ENCODE measurements around the gene CDC42BPA. TPM values are rescaled to one million over a fixed set of nuclear protein-coding genes. Genes with fewer than 3 reads are reported as not detected.

CDC42BPA gene
- total and polyA plus RNA-seq, 2 of the 13 experiments (the other 11 are each of a cell fraction or from before 2014, with no cell fraction given): 6.5 to 16.0 TPM

DNA sequence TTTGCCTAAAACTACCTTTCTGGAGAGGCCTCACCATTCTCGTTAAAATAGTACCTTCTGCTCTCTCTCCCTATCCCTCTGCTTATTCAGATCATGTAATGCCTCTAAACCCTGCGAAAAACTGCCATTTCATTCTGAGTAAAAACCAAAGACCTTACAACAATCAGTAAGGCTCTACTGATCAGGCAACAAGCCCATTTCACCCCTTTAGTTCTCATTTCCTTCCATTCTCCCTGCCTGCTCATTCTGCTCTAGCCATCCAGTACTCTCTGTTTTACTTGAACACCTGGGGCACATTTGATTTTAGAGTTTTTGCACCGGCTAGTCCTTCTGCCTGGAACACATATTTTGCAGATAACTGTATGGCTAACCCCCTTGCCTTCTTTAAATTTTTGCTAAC, 190.4 kb downstream of the CDC42BPA start (continued):
- TF ChIP-seq HES4 (CRISPR knock-in tag; IDR thresholded peaks at IDR 0.05; ENCODE audit: borderline replicate concordance): no peak

DNA sequence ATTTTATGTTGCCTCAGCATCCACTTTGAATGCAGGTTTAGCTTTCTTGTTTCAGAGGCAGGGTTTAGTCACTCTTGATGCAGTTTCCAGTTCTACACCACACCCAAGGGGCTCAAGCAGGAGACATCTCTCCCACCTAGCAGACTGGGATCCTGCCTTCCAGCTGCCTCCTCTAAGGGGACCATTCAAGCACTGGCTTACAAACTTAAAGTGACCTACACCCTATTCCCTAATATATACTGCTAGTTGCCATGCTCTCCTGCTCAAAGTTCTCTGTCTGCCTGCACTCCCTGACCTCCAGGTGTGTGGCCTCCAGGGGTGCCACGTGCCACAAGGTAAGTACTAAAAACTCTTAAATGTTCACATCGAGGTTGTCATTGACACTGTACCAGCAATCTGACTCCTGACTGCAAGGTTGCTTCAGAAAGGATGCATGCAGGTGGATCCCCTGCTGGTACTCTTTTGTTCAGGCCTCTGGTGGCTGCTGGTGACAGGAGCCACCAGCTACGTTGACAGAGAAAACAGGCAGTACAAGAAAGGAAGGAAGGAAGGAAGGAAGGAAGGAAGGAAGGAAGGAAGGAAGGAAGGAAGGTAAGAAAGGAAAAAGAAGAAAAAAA, 192.3 kb downstream of the CDC42BPA start:
- no TSS peak for BruUV-seq (replicated peaks)
- intact Hi-C loops (cut with micrococcal nuclease; ENCODE audit: unreplicated experiment): no loop called here
- Histone ChIP-seq H4K20me1 (ENCODE audit: insufficient read depth, low read length) (no peaks in the 10 kb centered on the region), H3K79me2 (ENCODE audit: insufficient read depth, low read length) (no peaks in the 10 kb centered on the region), H3K27me3 (ENCODE audit: control insufficient read depth in 1 of 2, insufficient read depth in 2 of 2, low read length in 2 of 2) (no peaks in the 10 kb centered on the region), H3K4me2 (ENCODE audit: low read depth, low read length) (no peak overlapping the region), H3K27ac (ENCODE audit: extremely low read length, insufficient read depth, low read length) (no peak overlapping the region), H3K9ac (ENCODE audit: insufficient read depth, low read depth, low read length) (no peak overlapping the region), H3K4me3 (replicated peaks in 1 of 3; ENCODE audit: insufficient read depth in 1 of 3, low read depth in 2 of 3, low read length in 3 of 3) (no peak overlapping the region), H2AFZ (ENCODE audit: low read length) (no peak overlapping the region), H3K36me3 (replicated peaks in 1 of 2; ENCODE audit: control insufficient read depth in 1 of 2, insufficient read depth in 2 of 2, low read length in 2 of 2) (peaks cover 1 to 7% of the 10 kb centered on the region in 2 experiments; a peak in 3 of 5 replicates), H3K4me1 (ENCODE audit: insufficient read depth, low read length) (no peaks in the 10 kb centered on the region), H3K9me3 (ENCODE audit: low read length) (no peaks in the 10 kb centered on the region)
- no peak for FAIRE-seq
- CTCF ChIA-PET (ENCODE audit: low intra/inter-chr PET ratio, low total read pairs): no interaction called here
- TF ChIP-seq ZC3H4 (CRISPR knock-in tag; IDR thresholded peaks at IDR 0.05; ENCODE audit: borderline replicate concordance) (no peak), NCOR1 (IDR thresholded peaks at IDR 0.05; ENCODE audit: borderline replicate concordance, low read length) (no peak), RARG (CRISPR knock-in tag; IDR thresholded peaks at IDR 0.05; ENCODE audit: low read depth) (no peak), ZNF619 (CRISPR knock-in tag; IDR thresholded peaks at IDR 0.05) (no peak), POLR2AphosphoS2 (IDR thresholded peaks at IDR 0.05; ENCODE audit: low read depth, low read length) (no peak), ZNF589 (CRISPR knock-in tag; conservative IDR thresholded peaks at IDR 0.05) (no peak), MEIS2 (CRISPR knock-in tag; IDR thresholded peaks at IDR 0.05) (no peak), ZNF207 (IDR thresholded peaks at IDR 0.05; ENCODE audit: borderline replicate concordance) (no peak), REPIN1 (CRISPR knock-in tag; IDR thresholded peaks at IDR 0.05; ENCODE audit: borderline replicate concordance, low read depth) (no peak), ZNF232 (CRISPR knock-in tag; IDR thresholded peaks at IDR 0.05; ENCODE audit: borderline replicate concordance) (no peak), ZSCAN22 (CRISPR knock-in tag; IDR thresholded peaks at IDR 0.05) (no peak), ZNF326 (CRISPR knock-in tag; IDR thresholded peaks at IDR 0.05; ENCODE audit: borderline replicate concordance) (no peak)
- TF ChIP-seq, protein P1, sequence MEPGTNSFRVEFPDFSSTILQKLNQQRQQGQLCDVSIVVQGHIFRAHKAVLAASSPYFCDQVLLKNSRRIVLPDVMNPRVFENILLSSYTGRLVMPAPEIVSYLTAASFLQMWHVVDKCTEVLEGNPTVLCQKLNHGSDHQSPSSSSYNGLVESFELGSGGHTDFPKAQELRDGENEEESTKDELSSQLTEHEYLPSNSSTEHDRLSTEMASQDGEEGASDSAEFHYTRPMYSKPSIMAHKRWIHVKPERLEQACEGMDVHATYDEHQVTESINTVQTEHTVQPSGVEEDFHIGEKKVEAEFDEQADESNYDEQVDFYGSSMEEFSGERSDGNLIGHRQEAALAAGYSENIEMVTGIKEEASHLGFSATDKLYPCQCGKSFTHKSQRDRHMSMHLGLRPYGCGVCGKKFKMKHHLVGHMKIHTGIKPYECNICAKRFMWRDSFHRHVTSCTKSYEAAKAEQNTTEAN (CRISPR knock-in tag; conservative IDR thresholded peaks at IDR 0.05): no peak
- TF ChIP-seq, protein P2, sequence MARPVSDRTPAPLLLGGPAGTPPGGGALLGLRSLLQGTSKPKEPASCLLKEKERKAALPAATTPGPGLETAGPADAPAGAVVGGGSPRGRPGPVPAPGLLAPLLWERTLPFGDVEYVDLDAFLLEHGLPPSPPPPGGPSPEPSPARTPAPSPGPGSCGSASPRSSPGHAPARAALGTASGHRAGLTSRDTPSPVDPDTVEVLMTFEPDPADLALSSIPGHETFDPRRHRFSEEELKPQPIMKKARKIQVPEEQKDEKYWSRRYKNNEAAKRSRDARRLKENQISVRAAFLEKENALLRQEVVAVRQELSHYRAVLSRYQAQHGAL (CRISPR knock-in tag; IDR thresholded peaks at IDR 0.05; ENCODE audit: not compliant biosample characterization): no peak
- TF ChIP-seq, protein P3, sequence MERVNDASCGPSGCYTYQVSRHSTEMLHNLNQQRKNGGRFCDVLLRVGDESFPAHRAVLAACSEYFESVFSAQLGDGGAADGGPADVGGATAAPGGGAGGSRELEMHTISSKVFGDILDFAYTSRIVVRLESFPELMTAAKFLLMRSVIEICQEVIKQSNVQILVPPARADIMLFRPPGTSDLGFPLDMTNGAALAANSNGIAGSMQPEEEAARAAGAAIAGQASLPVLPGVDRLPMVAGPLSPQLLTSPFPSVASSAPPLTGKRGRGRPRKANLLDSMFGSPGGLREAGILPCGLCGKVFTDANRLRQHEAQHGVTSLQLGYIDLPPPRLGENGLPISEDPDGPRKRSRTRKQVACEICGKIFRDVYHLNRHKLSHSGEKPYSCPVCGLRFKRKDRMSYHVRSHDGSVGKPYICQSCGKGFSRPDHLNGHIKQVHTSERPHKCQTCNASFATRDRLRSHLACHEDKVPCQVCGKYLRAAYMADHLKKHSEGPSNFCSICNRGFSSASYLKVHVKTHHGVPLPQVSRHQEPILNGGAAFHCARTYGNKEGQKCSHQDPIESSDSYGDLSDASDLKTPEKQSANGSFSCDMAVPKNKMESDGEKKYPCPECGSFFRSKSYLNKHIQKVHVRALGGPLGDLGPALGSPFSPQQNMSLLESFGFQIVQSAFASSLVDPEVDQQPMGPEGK (CRISPR knock-in tag; IDR thresholded peaks at IDR 0.05): no peak
- TF ChIP-seq, protein P4, sequence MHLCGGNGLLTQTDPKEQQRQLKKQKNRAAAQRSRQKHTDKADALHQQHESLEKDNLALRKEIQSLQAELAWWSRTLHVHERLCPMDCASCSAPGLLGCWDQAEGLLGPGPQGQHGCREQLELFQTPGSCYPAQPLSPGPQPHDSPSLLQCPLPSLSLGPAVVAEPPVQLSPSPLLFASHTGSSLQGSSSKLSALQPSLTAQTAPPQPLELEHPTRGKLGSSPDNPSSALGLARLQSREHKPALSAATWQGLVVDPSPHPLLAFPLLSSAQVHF (CRISPR knock-in tag; IDR thresholded peaks at IDR 0.05): no peak
- TF ChIP-seq, protein P5, sequence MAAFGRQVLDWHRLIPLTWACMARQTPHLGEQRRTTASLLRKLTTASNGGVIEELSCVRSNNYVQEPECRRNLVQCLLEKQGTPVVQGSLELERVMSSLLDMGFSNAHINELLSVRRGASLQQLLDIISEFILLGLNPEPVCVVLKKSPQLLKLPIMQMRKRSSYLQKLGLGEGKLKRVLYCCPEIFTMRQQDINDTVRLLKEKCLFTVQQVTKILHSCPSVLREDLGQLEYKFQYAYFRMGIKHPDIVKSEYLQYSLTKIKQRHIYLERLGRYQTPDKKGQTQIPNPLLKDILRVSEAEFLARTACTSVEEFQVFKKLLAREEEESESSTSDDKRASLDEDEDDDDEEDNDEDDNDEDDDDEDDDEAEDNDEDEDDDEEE (CRISPR knock-in tag; IDR thresholded peaks at IDR 0.05): no peak
- no peak for ATAC-seq
- in situ Hi-C loops (cut with HindIII; ENCODE audit: extremely low pct_ligation_motif_present, low pct_unique_long_range_greater_than_20kb): no loop called here
- DNase-seq (ENCODE audit: low spot score): no peak
- 71% methylated on average over 3 of the region's 3 CpGs for WGBS (ENCODE audit: low lambda C conversion rate)
- POLR2A ChIA-PET: no interaction called here
